Endothelial cell of umbilical vein (primary cell): ENCODE results near the gene DSE. TPM values are rescaled to one million over a fixed set of nuclear protein-coding genes. Genes with fewer than 3 reads are reported as not detected.

ENCODE experiments used
- BruUV-seq: library from RNA; stranded (reverse); fragments of 400-500 nt; replicated peaks from 2 replicates; lab custom pipeline; 2021; lab: Mats Ljungman, UMichigan
- CTCF ChIA-PET: fragments of 300-600, 350-600 bp; sonication (Branson Sonifier 250); formaldehyde crosslinking; loops from one replicate; lab custom pipeline; 2021; ENCODE audit warnings: antibody characterized with exemption, inconsistent platforms; lab: Charles Lee
- POLR2A ChIA-PET: fragments of 300-600, 350-600 bp; sonication (Branson Sonifier 250); formaldehyde crosslinking; loops from one replicate; lab custom pipeline; 2021; ENCODE audit warnings: antibody characterized with exemption, inconsistent platforms; lab: Charles Lee
- DNase-seq: peaks from one replicate; pipeline ENCODE4 v3.0.0-alpha.2; 2011; ENCODE audit warnings: low read depth, low spot score
- FAIRE-seq: peaks from 2 replicates; lab custom pipeline; 2011; peaks lifted over from hg19 to GRCh38; lab: Jason Lieb, UNC
- H2AFZ ChIP-seq: 2 replicates; pipeline ENCODE4 v1.6.0; 2012; ENCODE audit warnings: low read depth, low read length, control low read depth, inconsistent platforms
- H3K27ac ChIP-seq: 2 replicates; pipeline ENCODE4 v1.5.1; 2011; ENCODE audit warnings: low read depth, mild to moderate bottlenecking, control low read depth, low read length, moderate library complexity; ENCODE audit not compliant: insufficient read depth
- H3K27me3 ChIP-seq, 2 experiments: 2 replicates each; pipeline versions ENCODE4 v1.6.0 to v1.6.1; 2011; ENCODE audit warnings: low read length in 2 of 2, mixed read lengths in 1 of 2; ENCODE audit not compliant: control insufficient read depth in 2 of 2, insufficient read depth in 2 of 2
- H3K36me3 ChIP-seq, 2 experiments: 2 replicates in 1 of 2; 3 replicates in 1 of 2; pipeline ENCODE4 v1.5.1; 2011; ENCODE audit warnings: low read length in 2 of 2, mild to moderate bottlenecking in 1 of 2, moderate library complexity in 1 of 2; ENCODE audit not compliant: control insufficient read depth in 2 of 2, insufficient read depth in 2 of 2; ENCODE audit errors: extremely low read depth in 1 of 2
- H3K4me1 ChIP-seq: 3 replicates; pipeline ENCODE4 v1.5.1; 2011; ENCODE audit warnings: mild to moderate bottlenecking, low read length; ENCODE audit not compliant: control insufficient read depth, insufficient read depth; ENCODE audit errors: extremely low read depth
- H3K4me2 ChIP-seq: 2 replicates; pipeline ENCODE4 v1.6.1; 2011; ENCODE audit warnings: low read length, control low read depth, mixed read lengths; ENCODE audit not compliant: insufficient read depth
- H3K4me3 ChIP-seq, 3 experiments: fragments of 200-600 bp in 1 of 3; sonication (generic), shearing (Covaris generic) in 1 of 3; replicated peaks in 1 of 3; 2 replicates each; pipeline ENCODE4 v1.5.1; 2011 to 2016; ENCODE audit warnings: control low read depth in 3 of 3, low read length in 3 of 3, mild to moderate bottlenecking in 2 of 3, inconsistent platforms in 1 of 3, low read depth in 1 of 3, moderate library complexity in 1 of 3; ENCODE audit not compliant: insufficient read depth in 1 of 3
- H3K79me2 ChIP-seq: 2 replicates; pipeline ENCODE4 v1.6.0; 2012; ENCODE audit warnings: low read length, inconsistent platforms; ENCODE audit not compliant: control insufficient read depth, insufficient read depth
- H3K9ac ChIP-seq: replicated peaks from 2 replicates; pipeline ENCODE3; 2011; ENCODE audit warnings: low read length, control low read depth; ENCODE audit not compliant: insufficient read depth; ENCODE audit errors: extremely low read depth
- H3K9me1 ChIP-seq: replicated peaks from 3 replicates; pipeline ENCODE4 v1.6.0; 2011; ENCODE audit warnings: mild to moderate bottlenecking, low read length; ENCODE audit not compliant: control insufficient read depth, insufficient read depth; ENCODE audit errors: extremely low read depth
- H3K9me3 ChIP-seq: replicated peaks from 2 replicates; pipeline ENCODE4 v1.5.1; 2012; ENCODE audit warnings: low read length, inconsistent platforms; ENCODE audit not compliant: control insufficient read depth, insufficient read depth
- H4K20me1 ChIP-seq: replicated peaks from 2 replicates; pipeline ENCODE3; 2011; ENCODE audit warnings: mild to moderate bottlenecking, low read length; ENCODE audit not compliant: control insufficient read depth, insufficient read depth; ENCODE audit errors: extremely low read depth
- CTCF ChIP-seq, 2 donors: IDR thresholded peaks; 1 replicate in 1 of 2; 2 replicates in 1 of 2; pipeline ENCODE4 v1.5.1; 2011; ENCODE audit warnings: low read length in 2 of 2, mild to moderate bottlenecking in 2 of 2, moderate library complexity in 2 of 2, control low read depth in 1 of 2, inconsistent platforms in 1 of 2, low read depth in 1 of 2; ENCODE audit not compliant: insufficient read depth in 1 of 2; ENCODE audit errors: extremely low read depth in 1 of 2
- EZH2 ChIP-seq: IDR thresholded peaks from 2 replicates; pipeline ENCODE4 v1.6.1; 2012; ENCODE audit warnings: borderline replicate concordance, low read depth, mild to moderate bottlenecking, moderate library complexity, low read length, inconsistent platforms; ENCODE audit not compliant: severe bottlenecking
- FOS ChIP-seq: IDR thresholded peaks from 2 replicates; pipeline ENCODE4 v1.6.1; 2011; ENCODE audit warnings: mild to moderate bottlenecking, low read length, moderate library complexity, borderline replicate concordance; ENCODE audit not compliant: insufficient read depth
- GATA2 ChIP-seq: IDR thresholded peaks from 2 replicates; pipeline ENCODE4 v1.7.0; 2011; ENCODE audit warnings: low read depth, mild to moderate bottlenecking, moderate library complexity, mixed read lengths, low read length; ENCODE audit not compliant: insufficient read length, insufficient read depth
- JUN ChIP-seq: IDR thresholded peaks from 2 replicates; pipeline ENCODE4 v1.6.1; 2011; ENCODE audit warnings: borderline replicate concordance, low read depth; ENCODE audit not compliant: insufficient read length, insufficient read depth
- MAX ChIP-seq: IDR thresholded peaks from 2 replicates; pipeline ENCODE4 v1.6.1; 2011; ENCODE audit not compliant: insufficient read depth, insufficient read length
- MYC ChIP-seq: IDR thresholded peaks from one replicate; pipeline ENCODE4 v1.6.1; 2011; ENCODE audit warnings: mild to moderate bottlenecking, low read depth, low read length
- POLR2A ChIP-seq: IDR thresholded peaks from 2 replicates; pipeline ENCODE4 v1.6.1; 2012; ENCODE audit warnings: low read depth, mild to moderate bottlenecking, control low read depth, low read length
- POLR2AphosphoS5 ChIP-seq: IDR thresholded peaks from 2 replicates; pipeline ENCODE4 v1.6.1; 2012; ENCODE audit warnings: low read depth, mild to moderate bottlenecking, control low read depth, low read length, moderate library complexity; ENCODE audit not compliant: insufficient read depth
- dilution Hi-C: fragments of 300-500 bp; cut with MboI; formaldehyde crosslinking; loops from one replicate; pipeline ENCODE4 v1.15.0; 2019; ENCODE audit warnings: low sequenced_read_pairs; ENCODE audit not compliant: extremely low pct_ligation_motif_present
- intact Hi-C: fragments of 100-400 bp; cut with micrococcal nuclease; formaldehyde crosslinking; loops from one replicate; pipeline ENCODE4 v1.10.0; 2022
- polyA plus RNA-seq, 4 experiments: library from polyadenylated mRNA; depleted of rRNA in 3 of 4; stranded (reverse) in 3 of 4; unstranded in 1 of 4; fragments of >200 nt; gene quantifications; 2 replicates each; pipeline versions ENCODE4 v1.2.1 to v1.2.3, GENCODE V29; 2011 to 2012; ENCODE audit warnings: missing spikeins in 1 of 4
- total RNA-seq: library from RNA; stranded (reverse); gene quantifications from 2 replicates; pipeline ENCODE4 v1.2.3, GENCODE V29; 2021

DSE gene
- total and polyA plus RNA-seq, 2 donors (not counting 3 experiments of a cell fraction or from before 2014, with no cell fraction given), result 12.0 to 25.0 TPM

GRCh38 chr6:116491610-116492330 lies 121.0 kb downstream of the DSE start:
- Histone ChIP-seq H3K4me1 (no peaks in the 10 kb centered on the region), H3K9me3 (no peaks in the 10 kb centered on the region), H3K4me2 (no peak overlapping the region), H3K9ac (peak overlapping the region; percentile 11), H4K20me1 (no peaks in the 10 kb centered on the region), H3K9me1 (no peaks in the 10 kb centered on the region), H3K27ac (no peak overlapping the region), H3K36me3 (no peaks in the 10 kb centered on the region), H3K27me3 (no peaks in the 10 kb centered on the region), H2AFZ (no peak overlapping the region), H3K79me2 (no peaks in the 10 kb centered on the region), H3K4me3 (no peak overlapping the region)
- FAIRE-seq (no peak), DNase-seq (no peak)
- CTCF ChIA-PET, result interaction anchor here (0.9 to 2.1 kb wide), 4 partner anchors 20 to 274 kb away, joined by 3 to 8 read pairs (median 3); partner anchors contain the start of gene CALHM5
- POLR2A ChIA-PET, result no interaction called here
- dilution Hi-C loops (no loop called here), intact Hi-C loops (no loop called here)
- BruUV-seq, result no TSS peak
- TF ChIP-seq JUN (no peak), POLR2AphosphoS5 (no peak), GATA2 (no peak), CTCF (IDR thresholded peaks at IDR 0.05; ENCODE audit: extremely low read depth in 1 of 2, insufficient read depth in 1 of 2, low read depth in 1 of 2, low read length in 2 of 2) (no peak), POLR2A (no peak), MAX (no peak), MYC (no peak), EZH2 (no peak), FOS (no peak)
